ENCODE data around the gene VCPKMT.

The VCPKMT gene

DNA sequence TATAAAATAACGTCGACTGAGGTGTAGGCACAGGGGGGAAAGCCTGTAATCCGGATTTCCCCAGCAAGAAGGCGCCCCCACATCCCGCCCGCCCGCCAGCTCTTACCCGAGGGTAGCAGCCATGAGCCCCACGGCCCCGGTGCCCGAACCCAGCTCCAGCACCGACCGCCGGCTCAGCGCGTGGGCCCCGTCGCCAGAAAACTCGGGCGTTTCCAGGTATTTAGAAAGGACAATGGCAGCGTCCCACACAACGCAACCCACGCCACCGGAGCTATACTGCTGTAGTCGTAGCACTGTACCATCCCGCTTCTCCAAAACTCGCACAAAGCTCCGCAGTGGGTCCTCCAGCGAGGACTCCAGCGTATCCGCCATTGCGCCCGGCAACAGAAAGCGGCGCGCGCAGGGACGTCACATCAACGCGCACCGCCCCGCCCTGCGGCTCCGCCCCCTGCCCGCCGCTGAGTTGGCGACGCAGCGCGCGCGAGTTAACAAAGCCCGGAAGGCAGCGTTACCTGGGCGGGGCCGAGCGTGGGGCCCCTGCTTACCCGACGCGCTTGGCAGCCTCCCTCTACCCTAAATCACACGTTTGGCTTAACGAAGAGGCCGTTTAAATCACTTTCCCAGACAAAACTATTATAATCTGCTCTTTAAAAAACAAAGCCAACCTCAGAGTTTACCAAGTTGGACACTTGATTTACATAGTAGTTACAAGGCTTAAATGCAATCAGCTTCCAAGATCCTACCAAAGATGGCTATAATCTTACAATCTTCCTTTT is at the start of gene VCPKMT:
Gene VCPKMT (minus strand): TSS at position 392 of the 776 bp plus-strand sequence. CDS start 20 bp downstream, at position 372.
- DNase-seq: peak; percentile 95

DNA sequence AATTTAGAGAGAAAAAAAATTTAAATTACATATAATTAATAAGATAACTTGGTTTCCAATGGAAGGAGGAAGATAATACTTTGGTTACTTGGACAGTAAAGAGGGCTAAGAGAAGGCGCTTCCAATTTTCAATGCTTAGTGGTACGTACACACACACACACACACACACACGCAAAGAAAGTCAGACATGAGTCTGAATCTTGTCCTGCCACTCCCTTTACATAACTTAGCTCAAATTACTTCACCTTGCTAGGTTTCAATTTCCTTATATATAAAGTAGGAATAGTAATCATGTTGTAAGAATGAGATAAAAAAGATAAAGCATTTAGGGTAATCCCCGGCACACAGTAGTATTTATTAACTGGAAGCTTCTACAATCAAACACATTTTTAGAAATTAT is 39.7 kb upstream of the VCPKMT start:
- no peak for DNase-seq

DNA sequence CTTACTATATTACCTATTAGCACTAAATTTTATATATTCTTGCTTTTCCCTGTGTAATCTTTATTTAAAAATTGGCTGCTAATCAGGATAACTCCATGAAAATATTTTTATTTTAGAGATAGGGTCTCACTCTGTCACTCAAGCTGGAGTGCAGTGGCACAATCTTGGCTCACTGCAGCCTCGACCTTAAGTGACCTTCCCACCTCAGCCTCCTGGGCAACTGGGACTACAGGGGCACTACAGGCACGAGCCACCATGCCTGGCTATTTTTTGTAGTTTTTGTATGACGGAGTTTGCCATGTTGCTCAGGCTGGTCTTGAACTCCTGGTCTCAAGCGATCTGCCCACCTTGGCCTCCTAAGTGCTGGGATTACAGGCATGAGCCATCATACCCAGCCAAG is 32.4 kb upstream of the VCPKMT start:
- no peak for DNase-seq

DNA sequence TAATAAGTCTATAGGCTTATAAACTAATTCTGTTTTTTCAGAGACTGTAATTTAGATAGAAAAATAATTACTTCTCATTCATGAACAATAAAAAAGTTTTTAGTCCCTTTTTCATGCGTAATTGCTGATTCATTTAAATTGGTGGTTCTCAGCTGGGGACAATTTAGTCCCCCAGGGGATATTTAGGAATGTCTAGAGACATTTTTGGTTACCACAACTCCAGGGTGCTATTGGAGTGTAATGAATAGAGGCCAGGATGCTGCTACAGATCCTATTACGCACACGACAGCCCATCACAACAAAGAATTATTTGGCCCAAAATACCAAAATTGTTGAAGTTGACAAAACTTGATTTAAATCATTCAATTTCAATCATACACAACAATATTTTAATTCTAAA is 22.8 kb upstream of the VCPKMT start:
- DNase-seq: no peak

DNA sequence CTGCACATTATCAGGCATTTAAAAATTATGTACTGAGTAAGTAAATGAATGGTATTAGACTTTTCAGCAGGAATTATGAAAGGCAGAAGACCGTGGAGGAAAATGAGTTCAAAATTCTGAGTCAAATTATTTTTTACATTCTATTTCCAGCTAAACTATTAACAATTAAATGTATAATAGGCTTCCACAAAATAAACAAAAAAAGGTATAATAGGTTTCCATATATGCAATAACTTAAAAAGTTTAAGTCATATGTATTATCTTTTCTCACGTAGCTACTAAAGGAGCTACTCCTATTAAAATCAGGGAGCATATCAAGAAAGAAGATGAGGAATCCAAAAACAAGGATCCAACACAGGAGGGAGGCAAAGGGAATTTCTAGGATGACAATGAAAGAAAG is 11.4 kb upstream of the VCPKMT start:
- DNase-seq: no peak

DNA sequence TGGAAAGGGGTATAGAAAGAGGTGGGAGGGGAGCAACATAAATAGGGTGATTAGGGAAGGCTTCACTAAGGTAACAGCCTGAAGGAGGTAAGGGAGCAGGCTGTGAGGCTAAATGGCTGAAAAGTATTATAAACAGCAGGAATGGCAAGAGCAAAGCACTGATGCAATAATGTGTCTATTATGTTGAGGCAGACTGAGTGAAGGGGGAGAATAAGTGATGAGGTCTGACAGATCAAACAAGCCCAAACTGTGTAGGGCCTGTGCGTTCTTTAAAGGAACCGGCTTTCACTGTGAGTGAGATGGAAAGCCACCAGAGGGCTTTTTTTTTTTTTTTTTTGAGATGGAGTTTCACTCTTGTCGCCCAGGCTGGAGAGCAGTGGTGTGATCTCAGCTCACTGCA is 6.7 kb upstream of the VCPKMT start:
- no peak for DNase-seq

DNA sequence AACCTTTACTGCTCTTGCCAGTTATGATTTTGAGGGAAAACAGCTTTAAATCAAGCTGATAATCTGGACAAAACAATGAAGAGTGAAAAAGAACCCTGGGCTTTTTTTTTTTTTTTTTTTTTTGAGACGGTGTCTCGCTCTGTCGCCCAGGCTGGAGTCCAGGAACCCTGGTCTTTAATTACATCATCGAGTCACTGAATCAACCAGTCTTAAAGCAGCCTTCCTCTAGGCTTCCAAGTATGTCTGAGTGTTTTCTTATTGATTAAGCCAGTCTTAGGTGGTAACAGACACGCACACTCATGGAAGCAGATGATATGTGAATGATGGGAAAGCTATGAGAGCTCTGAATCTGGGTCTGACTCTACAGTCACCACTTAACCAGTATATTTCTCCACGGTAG is 5.9 kb upstream of the VCPKMT start:
- no peak for DNase-seq

DNA sequence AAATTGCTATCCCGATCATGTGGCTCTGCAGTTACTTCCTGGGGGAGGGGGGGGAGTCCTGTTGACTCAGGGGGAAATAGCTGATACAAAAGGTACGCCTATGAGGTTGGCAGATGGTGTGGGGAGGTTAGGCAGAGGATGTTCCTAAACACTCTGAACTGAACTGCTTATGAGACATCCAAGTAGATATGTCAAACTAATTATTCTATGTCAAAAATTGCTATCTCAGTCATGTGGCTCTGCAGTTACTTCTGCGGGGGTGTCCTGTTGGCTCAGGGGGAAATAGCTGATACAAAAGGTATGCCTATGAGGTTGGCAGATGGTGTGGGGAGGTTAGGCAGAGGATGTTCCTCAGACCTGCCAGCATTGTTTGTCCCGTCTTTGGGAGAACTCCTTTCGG is 5.1 kb upstream of the VCPKMT start:
- DNase-seq: no peak

DNA sequence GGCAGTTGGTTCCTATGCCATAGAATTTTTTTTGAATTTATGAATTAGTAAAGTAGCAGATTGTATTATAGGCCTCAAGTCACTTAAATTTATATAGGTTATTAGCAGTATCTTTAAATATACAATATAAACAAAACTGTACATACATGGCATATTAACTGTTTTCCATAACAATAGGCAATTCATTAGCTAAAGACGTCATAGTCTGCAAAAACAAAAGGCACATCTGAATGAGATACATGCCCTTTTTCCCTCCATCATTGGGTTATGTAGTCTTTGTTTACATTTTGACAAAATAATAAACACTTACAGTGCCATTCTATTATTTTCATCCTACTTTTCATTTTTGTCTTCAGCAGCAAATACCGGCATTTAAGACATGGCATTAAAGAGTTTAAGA is 1.1 kb upstream of the VCPKMT start:
- DNase-seq: no peak

DNA sequence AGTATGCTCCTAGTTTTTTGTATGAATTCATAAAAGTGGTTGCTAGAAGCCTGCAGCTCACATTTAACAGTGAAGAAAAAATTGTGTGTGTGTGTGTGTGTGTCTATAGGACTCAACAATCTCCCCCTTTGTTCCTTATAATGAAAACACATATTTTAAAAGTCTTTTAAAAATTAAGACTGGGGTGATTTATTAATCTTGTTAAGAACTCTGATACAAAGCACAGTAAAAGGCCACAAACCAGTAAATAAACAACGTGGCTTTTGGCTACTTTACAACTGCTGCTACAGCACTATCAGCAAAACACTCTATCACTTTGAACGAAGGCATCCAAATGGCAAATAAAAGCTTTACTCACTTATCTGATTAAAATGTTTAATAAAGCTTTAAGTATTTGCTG is 594 bp upstream of the VCPKMT start:
- no peak for DNase-seq

DNA sequence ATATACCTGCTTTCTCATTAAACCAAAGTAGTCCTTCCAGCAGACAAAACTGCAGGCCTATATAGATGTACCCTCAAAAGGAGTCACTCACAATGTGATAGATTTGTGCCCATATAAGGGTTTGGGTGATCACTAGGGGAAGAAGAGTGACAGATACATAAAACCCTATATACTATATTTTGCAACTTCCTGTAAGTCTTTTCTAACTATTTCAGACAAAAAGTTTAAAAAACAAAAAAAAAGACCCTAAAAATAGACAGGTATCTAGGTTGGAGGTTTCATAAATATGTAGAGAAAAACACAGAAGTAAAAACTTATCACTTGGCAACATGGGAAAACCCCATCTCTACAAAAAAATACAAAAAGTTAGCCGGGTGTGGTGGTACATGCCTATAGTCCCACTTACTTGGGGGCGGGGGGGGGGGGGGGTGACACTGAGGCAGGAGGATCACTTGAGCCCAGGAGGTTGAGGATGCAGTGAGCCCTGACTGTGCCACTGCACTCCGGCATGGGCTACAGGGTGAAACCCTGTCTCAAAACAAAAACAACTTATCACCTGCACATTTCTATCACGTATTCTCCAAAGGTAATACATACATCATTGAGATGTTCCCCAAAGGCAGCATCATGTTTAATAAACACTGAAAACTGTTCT is 2.9 kb downstream of the VCPKMT start:
- no peak for DNase-seq

DNA sequence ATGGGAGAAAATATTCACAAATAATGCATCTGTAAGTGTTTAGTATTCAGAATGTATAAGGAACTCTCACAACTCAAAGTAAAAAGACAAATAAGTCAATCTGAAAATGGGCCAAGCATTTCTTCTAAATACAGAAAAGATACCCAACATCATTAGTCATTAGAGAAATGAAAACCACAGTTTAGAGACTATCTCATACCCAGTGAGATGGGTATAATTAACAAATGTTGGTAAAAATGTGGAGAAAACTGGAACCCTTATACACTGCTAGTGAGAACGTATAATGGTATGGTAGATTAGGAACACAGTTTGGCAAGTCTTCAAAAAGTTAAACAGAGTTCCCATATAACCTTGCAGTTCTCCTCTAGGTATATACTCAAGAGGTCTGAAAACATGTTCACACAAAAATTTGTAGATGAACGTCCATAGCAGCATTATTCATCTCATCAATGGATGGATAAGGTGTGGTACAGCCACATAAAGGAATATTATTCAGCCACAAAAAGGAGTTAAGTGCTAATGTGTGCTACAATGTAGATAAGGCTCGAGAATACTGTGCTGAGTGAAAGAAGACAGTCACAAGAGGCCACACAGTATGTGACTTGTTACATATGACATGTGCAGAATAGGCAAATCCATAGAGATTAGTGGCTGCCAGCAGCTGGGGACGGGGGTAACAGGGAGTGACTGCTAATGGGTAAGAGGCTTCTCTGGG is 5.9 kb downstream of the VCPKMT start:
- DNase-seq: peak; percentile 27

DNA sequence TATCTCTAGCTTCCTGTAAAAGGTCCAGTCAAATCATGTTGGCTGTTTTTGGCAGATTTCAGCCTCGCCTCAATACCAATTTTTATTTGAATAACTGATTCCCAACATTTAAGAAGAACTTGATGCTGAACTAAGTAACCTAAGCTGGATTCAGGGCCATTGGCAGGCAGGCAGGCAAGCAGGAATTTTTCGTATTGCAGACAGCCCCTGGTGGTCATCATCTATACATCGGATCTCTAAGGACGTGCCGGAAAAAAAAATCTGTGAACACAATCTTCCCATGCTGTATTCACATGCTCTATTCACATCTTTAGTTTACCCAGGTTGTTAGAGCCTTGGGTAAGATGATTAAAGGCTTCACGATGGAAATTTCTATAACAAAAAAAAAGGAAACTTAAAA is 7.0 kb downstream of the VCPKMT start:
- no peak for DNase-seq

DNA sequence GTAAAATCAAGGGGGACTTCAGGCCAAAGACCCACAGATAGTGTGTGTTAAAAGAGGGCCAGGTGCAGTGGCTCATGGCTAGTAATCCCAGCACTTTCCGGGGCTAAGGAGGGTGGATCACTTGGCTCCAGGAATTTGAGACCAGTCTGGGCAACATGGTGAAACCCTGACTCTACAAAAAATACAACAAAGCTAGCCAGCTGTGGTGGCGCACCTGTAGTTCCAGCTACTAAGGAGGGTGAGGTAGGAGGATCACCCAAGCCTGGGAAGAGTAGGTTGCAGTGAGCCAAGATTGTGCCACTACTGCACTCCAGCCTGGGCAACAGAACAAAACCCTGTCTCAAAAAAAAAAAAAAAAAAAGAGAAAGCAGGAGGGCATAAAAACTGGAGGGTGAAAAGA is 8.5 kb downstream of the VCPKMT start:
- DNase-seq: no peak

DNA sequence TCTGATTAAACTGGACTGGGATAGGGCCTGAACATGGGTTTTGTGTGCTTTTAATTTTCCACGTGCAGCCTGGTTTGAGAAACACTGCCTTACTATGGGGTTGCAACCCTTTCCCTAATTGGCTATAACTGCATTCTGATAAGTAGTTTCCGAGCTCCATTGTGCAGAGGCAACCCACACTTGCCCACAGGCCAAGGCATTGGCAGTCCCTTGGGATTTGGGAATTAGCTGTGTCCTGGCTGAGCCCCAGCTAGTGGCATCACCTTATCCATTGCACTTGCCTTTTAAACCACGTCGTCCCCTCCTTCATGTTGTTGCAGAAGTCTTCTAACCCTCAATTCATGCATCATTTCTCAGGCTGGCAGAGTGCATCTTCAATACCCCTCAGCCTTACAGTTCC is 10.2 kb downstream of the VCPKMT start:
- DNase-seq: no peak

DNA sequence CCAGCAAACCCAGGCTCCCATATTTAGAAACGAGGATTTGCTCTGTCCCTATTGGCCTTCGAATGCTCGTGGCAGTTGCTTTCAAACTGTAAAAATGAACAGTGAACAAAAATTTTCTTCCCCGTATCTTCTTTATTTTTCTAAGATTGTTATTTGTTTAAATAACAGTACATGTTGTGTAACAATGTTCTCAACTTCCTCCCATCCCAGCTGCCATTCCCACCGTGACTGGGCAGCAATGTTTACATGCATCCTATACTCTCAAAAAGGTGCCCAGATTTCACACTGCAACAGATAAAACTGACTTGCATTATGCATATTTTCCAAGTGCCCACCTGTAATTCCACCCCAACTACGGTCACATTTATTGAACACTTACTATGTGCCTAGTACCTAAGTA is 12.8 kb downstream of the VCPKMT start:
- no peak for DNase-seq

DNA sequence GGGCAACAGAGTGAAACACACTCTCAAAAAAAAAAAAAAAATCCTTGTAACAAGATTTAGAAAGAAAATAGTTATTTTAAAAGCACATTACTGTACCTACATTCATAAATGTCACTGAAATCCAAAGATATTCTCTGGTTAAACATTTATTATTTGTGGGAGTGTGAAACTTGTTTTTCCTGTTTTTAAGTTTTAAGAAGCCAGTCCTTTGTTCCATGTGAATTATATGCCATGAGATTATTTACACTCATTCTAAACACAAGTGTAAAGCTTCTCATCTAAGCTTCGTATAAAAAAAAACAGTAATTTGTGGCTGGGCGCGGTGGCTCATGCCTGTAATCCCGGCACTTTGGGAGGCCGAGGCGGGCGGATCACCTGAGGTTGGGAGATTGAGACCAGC is 15.0 kb downstream of the VCPKMT start:
- no peak for DNase-seq

DNA sequence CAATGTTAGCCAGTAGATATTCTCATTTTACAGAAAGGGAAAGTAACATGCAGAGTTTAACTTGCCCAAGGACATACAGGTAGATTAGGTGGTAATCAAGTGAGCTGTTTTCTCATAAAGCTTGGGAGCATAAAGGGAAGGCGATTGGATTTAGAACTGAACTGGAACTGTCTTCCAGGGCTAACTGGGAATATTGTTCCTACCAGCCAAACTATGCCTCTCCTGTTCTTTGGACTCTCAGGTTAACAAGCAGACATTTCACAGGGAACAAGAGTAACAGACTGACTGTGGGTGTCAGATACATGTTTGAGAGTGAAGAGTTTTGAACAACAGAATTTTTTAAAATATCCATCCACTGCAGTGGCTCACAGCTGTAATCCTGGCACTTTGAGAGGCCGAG is 15.6 kb downstream of the VCPKMT start:
- DNase-seq: no peak

DNA sequence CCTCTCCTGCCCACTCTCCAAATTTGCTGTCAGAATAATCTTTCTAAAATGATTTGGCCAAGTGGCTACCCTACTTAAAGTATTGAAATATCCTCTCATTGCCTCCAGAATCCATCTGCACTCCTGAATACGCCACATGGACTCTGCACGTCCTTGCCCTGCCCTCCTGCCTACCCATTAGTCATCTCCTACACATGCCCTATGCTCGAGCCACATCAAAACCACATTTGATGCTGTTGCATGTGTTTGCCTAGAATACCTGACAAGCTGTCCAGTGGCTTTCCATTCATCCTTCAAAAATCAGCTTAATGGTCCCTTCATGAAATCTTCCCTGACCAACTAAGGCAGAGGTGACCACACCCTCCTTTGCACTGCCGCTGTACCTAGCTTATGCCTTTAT is 17.0 kb downstream of the VCPKMT start:
- DNase-seq: no peak

DNA sequence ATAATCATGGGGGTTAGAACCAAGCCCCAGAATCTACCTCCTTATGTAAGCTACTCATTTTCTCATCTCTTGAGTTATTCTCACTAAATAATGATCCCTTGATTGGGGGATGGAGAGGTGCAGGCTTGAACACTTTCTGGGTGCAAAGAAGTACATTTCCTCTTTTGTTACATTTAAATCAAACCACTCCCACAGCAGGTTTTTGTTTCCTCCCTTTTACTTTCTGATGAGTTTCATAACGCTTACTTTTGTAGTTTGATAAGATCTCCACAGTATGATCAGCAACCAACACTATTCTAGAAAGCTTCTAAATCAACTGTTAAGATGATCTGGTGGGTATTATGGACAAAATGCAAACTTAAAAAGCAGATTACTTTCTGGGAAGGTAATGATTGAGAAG is 20.5 kb downstream of the VCPKMT start:
- peak; percentile 59 for DNase-seq

DNA sequence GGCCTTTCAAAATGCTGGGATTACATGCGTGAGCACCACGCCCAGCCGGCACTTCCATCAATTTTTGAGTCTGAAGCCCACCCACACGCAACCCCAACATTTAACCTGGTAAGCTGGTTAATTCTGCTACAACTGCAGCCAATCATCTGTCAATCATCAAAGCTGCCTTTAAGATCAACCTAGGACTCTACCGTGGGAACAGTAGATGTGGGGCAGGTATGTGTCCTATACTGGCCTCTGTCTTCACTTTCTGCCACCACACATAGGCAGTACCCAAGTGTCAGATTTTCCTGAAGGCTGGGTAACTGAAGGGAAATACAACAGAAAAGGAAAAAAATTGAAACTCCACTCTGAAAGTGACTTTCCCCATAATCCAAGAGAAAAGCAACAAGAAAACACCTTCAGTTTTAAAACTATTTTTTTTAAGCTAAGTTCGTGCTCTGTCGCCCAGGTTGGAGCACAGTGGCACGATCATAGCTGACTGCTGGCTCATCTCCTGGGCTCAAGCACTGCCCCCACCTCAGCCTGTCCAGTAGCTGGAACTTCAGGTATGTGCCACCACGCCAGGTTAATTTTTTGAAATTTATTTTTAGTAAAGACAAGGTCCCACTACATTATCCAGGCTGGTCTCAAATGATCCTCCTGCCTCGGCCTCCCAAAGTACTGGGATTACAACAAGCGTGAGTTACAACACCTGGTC is 22.2 kb downstream of the VCPKMT start:
- DNase-seq: no peak

DNA sequence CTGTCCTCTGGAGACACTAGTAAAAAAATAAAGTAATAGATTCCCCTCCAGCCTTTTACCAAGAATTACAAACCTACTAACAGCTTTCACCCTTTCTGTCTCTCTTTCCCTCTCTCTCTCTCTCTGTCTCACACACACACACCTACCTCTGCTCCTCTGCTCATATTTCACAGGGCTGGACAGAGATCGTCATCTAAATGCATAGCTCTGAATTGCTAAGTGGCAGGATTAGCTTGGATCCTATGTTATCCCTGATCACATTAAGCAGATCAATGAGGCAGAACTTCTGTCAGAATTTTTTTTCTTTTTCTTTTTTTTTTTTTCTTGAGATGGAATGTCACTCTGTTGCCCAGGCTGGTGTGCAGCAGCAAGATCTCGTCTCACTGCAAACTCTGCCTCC is 22.9 kb downstream of the VCPKMT start:
- no peak for DNase-seq

DNA sequence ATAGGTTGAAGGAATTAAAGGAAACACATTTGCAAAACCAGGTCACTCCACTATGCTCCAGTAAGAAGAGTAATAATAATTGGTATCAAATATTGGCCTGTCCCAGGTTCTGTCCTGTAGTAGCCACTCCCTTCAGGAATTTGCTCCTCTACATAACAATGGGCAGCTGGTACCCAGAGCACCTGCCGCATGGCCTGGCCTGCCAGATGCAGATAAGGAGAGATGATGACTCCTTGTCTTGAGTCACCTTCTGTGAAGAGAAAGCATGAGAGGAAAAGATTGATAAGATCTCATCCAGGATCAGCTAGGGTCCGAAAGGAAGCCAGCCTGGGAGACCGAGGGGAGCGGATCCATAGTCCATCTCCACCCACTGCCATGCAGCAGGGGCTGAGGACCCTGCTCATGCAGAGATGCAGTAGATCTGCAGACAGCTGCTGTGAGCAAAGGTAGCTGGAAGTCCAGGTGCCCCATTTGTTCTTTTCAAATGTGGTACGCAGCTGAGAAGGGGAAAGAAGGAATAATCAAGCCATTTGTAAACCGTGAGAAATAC is 24.3 kb downstream of the VCPKMT start:
- no peak for DNase-seq

All from activated CD4-positive, alpha-beta T cell treated with anti-CD3 and anti-CD28 coated beads, Interleukin-2, amount 50 U/mL, for 16 hours (primary cell).